NCI-H1694 treated with DMSO at 0.1 percent for 48 hours (cell line): ENCODE data around the gene AIFM2.
A peak's percentile ranks its signal among the peaks of the same experiment; 100 is the strongest.
"Not testable (repeated sequence)": the region's sequence is repeated elsewhere in the genome, so short reads cannot be mapped to it uniquely, and the experiment has no call there.

Source experiments
- DNase-seq: peaks from one replicate; lab custom pipeline; 2025; lab: John Stamatoyannopoulos, UW

Gene AIFM2

DNA sequence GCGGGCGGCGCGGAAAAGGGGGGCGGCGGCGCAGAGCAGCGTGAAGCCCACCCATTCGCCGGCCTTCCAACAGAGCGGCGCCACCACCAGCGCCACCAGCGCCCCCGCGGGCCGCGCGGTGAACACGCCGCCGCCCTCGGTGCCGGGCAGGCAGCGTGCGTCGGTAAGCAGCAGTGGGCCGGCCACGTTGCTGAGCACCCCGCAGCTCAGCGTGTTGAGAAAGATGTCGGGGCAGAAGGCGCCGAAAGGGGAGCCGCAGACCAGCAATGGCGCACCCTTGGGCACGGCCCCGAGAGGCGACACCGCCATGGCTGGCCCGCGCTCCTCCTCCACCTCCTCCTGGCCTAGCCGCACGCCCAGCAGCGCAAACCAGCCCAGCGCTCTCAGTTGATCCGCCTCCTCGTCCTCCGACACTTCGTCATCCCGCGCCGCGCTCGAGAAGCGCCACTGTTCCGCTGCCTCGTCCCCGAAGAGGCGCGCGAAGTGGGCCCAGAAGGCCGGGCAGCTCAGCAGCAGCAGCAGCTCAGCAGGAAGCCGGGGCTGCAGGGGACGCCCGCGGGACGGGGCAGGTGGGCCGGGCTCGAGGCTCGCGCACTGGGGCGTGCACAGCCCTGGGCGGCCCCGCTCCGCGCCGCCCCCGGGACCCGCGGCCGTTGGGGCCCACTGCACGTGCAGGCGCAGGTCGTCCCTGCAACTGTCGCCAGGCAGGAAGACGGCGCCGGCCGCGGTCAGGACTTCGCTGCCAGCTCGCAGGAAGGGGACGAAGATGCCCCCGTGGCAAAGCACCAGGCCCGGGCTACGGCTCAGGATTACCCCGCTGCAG, 13.3 kb upstream of the AIFM2 start:
- peak; percentile 37 for DNase-seq

DNA sequence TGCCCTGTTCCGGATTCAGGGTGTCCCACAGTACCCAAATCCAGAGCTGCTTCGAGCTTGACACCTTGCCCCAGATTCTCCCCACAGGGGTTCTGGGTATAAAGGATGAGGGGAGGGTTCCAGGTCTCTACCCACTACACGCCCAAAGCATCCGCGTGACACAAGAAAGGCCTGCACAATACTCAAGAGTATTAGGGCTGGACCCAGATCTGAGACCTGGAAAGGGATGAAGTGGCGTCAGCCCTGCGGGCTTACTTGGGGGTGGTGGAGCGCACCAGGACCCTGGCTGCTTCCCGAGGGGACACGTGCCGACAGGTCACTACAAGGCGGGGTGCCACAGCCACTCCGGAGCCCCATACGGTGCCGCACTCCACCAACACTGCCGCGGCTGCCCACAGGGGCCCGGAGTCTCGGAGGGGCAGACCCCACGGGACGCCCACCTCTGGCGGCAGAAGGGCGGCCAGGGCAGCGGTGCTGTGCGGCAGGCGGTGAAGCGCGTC, 12.6 kb upstream of the AIFM2 start:
- DNase-seq = no peak

GRCh38 chr10:70144372-70145110, 11.9 kb upstream of the AIFM2 start:
- no peak for DNase-seq

DNA sequence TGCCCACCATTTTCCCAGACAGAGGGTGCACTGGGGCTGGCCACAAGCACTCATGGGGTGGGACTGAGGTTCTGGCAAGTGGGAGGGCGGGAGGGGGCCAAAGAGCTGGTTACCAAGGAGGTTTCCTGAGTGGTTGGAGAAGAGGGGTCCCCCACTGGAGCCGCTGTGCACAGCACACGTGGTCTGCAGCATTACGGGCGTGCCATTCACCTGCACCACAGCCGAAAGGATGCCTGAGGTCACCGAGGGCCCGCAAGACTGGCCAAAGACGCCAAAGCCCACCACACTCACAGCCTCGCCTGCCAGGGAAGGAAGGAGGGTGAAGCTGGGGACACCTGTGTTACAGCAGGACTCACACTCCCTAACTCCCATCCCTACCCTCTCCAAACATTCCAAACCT, 9.9 kb upstream of the AIFM2 start:
- DNase-seq = no peak

GRCh38 chr10:70140297-70140696, 7.7 kb upstream of the AIFM2 start:
- no peak for DNase-seq

- no peak for DNase-seq
Measured at GRCh38 chr10:70139997-70140250, 7.3 kb upstream of the AIFM2 start.

- DNase-seq = no peak
Measured at GRCh38 chr10:70139151-70139996, 6.7 kb upstream of the AIFM2 start.

- no peak for DNase-seq
Measured at GRCh38 chr10:70137927-70138883, 5.6 kb upstream of the AIFM2 start.

GRCh38 chr10:70137135-70137534, 4.5 kb upstream of the AIFM2 start:
- no peak for DNase-seq

DNA sequence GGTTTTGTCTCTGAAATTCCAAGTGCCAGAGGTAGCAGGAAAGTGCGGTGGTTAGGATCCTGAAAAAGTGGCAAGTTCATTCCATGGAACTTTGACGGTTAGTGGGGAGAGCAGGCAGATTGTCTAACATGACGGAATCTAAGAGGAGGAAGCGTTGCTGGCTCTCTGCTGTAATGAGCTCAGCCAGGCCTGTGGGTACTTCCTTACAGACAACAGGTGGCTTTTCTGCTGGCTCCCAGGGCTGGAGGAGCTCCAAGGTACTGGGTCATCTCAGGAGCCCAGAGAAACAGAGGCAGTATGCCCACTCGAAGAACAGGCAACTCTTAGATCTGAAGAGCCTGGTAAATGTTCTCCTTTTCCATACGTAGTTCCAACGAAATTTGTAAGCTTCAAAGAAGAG, 3.1 kb upstream of the AIFM2 start:
- DNase-seq = no peak

DNA sequence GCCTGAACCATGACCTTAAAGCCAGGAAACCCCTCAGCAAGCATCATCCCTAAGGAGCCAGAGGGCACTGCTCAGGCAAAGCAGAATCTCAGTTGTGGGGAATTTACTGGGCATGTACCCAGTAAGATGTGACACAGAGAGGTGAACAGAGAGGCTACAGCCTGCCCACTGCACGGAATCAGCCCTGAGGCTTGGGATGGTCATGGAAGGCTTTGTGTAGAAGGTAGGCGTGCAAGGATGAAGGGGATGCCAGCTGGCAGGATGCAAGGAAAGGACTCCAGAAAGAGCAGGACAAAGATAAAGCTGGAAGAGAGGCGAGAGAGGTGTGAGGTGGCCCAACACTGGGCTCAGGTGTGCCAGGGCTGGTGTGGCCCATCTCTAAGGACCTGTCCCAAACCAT, 2.4 kb upstream of the AIFM2 start:
- no peak for DNase-seq

GRCh38 chr10:70131560-70131937, 1.1 kb downstream of the AIFM2 start:
- DNase-seq = no peak

DNA sequence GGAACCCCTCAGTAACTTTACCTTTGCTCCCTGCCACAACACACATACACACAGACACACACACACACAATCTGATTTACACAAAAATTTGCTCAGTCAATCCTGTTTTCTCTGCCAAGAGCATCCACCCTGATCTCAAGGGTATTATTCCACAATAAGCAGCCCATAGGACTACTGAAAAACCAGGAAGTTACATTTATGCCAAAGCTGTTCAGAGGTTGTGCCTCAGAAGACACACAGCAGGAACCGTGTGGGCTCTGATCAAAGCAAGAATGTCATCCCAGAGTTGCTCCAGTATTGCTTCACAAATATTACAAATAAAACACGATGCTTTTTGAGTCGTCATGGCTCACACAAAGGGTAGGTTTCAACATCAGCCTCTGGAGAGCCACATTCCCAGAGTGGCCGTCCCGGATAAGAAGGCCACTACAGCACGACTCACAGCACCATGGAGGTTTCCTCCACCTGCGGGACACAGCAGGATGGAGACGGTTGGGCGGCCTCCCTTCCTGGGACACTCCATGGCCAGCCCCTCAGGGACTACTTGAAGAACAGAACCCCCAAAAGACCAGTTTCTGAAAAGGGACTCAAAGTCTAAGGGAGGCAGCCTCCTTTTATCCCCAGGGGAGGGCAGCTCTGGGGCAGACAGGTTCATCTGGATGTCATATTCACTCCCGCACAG, 1.6 kb downstream of the AIFM2 start:
- DNase-seq = no peak

- no peak for DNase-seq
Measured at GRCh38 chr10:70126700-70127395, 5.8 kb downstream of the AIFM2 start.

- DNase-seq = no peak
Measured at GRCh38 chr10:70125918-70126552, 6.6 kb downstream of the AIFM2 start.

- DNase-seq = no peak
Measured at GRCh38 chr10:70124918-70125317, 7.7 kb downstream of the AIFM2 start.

DNA sequence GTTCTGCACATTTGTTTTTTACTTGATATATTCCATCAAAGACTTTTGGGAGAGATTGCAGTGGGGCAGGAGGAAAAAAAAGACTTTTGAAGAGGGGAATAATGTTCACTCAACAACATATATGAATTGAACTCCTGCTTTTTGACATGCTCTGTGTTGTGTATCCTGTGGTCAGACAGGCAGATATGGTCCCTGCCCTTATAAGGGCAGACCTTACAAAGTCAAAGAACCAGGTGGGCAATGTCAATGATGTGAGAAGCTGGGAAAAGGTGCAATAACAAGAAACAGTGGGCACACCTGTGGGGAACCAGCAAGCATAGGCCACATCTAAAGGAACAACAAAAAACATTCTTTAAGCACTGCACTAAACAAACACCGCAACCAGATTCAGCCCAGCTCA, 8.2 kb downstream of the AIFM2 start:
- DNase-seq = no peak

DNA sequence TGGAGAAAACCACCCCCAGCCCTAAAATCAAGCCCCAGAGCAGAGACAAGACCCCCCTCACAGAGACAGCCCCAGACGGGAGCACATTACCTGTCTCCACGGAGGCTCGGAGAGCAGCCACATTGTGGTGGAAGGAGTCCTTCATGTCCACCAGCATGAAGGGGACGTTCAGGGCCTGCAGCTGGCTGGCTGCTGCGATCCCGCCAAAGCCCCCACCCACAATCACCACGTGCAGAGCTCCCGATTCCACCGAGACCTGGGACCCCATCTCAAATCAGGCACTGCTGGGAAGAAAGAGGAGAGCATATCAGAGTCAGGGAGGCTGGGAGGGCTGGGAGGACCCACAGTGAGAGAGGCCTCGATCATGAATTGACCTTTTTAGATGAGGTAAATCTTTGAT, 8.8 kb downstream of the AIFM2 start:
- no peak for DNase-seq

GRCh38 chr10:70123166-70123565, 9.5 kb downstream of the AIFM2 start:
- not testable (repeated sequence) for DNase-seq

GRCh38 chr10:70122742-70123141, 9.9 kb downstream of the AIFM2 start:
- DNase-seq = no peak
